Cerebellar nuclear complex (tissue), 1 donor: Measurements from ENCODE around the gene EXOC3.

Experiments
- DNase-seq, 2 experiments: peaks; one replicate each; lab custom pipeline; 2025; lab: John Stamatoyannopoulos, UW

Gene EXOC3

DNA sequence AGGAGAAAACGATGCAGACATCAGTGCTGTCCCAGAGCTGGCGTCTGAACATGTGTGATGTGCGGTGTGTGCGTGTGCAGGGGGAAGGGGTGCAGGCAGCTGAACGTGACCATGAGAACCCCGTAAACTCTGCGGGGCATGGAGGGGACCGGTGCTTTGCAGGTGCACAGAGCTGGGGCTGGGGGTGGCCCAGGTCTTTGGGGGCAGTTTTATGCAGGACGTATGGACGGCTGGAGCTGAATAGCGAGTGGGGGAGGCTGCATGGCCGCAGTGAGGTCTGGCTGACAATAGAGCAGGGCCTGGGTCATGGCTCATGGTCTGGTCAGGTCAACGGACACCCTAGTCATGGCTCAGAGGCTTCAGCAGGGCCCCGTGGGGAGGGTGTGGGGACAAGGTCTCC, 3.3 kb upstream of the EXOC3 start:
- DNase-seq = no peak

DNA sequence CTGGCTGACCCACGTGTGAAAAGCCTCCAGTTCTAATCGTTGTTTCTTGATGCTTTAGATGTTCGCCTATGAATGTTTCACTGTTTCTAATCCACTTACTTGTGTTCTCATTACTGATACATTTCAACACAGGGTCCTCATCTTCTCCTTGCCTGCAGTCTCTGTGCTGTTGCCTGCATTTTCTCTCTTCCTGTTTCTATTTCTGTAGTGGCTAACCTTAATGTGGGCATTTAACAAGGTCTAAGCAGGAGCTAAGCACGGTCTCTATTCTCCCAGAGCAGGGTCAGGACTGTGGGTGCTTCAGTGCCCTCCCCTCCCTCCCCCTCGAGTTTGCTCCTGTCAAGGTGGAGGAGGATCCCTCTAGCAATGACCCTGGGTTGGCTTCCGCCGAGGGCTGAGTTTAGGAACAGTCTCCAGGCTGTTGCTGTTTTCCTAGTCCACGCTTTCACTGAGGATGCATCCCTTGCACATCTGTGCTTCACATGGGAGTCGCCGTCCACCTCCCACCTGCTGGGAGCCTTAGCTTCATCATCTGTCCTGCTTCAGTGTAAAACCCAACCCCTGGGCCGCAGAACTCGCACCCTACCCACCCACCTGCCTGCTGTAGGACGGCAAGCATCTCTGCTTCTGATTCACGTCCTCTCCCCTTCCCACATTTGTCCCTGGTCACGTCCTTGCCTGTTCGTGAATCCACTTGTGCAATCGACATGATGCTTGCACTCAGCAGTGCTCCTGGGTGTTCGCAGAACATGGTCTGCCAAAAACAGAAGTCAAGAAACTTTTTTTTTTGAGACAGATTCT, 2.4 kb upstream of the EXOC3 start:
- DNase-seq = no peak

DNA sequence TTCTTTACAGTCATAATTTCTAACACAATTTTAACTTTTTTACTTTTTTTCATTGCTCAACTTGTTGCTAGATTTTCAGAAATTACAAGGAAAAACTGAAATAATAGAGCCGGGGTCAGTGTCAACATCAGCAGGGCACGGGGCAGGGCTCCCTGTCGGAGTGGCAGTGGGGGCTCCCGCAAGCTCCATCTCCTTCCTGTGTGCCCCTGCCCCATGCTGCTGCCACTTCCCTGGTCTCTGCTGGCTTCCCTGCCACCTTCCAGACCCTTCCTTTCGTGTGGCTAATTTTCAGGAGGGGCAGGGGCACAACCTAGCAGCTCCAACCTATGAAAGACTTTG, 1.0 kb upstream of the EXOC3 start:
- no peak for DNase-seq

DNA sequence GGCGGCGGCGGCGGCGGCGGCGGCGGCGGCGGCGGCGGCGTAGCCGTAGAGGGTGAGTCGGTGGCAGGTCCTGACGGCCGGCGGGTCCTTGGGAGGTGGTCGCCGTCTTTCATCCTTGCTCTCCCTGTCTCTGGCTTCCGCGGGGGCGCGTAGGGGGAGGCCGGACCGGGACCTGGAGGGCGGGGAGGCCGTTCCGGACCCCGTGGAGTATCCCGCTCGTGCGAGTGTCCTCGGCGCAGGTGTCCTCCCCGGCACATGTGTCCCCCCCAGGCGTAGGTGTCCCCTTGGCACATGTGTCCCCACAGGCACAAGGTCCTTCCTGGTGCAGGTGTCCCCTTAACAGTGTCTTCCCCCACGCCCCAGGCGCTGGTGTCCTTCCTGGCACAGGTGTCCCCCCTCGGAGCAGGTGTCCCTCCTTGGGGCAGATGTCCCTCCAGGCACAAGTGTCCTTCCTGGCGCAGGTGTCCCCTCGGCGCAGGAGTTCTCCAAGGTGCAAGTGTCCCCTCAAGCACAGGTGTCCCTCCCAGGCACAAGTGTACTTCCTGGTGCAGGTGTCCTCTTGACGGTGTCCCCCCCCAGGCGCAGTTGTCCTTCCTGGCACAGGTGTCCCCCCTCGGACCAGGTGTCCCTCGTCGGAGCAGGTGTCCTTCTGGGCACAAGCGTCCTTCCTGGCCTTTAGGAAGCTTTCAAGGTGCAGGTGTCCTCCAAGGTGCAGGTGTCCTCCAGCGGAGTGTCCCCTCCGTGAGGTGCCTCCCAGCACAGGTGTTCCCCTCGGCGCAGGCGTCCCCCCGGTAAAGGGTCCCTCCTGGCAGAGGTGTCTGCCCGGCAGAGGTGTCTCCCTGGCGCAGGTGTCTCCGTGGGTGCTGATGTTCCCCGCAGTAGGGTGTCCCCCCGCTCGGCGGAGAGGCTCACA, 519 bp downstream of the EXOC3 start:
- no peak for DNase-seq

DNA sequence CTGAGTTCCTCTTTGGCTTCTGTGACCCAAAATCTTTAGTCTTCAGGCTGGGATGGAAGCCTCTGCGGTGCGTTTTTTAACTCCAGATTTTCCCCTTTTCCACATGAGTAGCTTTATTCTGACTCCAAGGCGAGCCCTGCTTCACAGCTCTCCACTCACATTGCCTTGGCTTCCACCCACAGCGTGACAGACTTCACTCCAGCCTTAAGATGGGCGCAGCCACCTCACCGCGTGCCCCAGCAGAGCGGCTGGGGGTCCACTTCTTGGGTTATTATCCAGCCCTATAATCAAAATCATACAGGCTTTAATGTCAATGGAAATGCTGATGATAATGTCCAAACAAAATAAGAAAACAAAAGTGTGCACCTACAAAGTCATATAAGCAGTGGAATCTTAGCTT, 1.2 kb downstream of the EXOC3 start:
- no peak for DNase-seq

DNA sequence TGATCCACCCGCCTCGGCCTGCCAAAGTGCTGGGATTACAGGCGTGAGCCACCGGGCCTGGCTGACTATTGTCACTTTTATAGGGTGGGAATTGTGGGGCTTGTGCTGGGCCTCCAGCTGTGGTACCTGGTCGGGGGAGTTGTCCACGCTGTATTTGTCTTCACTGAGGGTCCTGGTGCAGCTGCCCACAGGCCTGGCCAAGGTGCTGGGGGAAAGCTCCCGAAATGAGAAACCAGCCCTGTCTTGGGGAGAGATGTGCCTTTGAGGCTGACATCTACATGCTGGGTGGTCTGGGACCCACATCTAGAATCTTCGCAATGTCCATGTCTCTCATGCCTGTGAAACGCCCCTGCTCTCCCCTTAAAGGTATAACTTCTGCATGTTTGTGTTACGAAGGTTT, 2.6 kb downstream of the EXOC3 start:
- no peak for DNase-seq

DNA sequence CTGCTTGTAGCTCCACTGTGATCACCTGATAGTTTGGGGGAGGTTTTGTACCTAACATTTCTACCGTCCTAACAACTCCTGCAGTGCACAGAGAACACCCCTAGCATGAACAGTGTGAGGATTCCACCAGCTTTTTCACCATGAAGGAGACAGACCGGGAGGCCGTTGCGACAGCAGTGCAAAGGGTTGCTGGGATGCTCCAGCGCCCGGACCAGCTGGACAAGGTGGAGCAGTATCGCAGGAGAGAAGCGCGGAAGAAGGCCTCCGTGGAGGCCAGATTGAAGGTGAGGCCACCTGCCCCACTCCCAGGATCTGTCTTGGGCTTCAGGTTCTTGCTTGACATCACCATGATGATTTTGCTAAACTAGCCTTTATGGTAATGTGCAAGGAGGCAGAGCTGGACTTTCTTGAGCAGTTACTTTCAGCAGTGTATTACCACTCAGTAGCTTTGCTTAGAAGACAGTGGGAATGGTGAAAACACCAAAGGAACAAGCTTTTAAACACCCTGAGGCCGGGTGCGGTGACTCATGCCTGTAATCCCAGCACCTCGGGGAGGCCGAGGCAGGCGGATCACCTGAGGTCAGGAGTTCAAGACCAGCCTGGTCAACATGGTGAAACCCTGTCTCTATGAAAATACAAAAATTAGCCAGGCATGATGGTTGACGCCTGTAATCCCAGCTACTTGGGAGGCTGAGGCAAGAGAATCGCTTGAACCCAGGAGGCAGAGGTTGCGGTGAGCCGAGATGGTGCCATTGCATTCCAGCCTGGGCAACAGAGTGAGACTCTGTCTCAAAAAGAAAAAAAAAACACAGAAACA, 3.3 kb downstream of the EXOC3 start:
- DNase-seq = no peak

DNA sequence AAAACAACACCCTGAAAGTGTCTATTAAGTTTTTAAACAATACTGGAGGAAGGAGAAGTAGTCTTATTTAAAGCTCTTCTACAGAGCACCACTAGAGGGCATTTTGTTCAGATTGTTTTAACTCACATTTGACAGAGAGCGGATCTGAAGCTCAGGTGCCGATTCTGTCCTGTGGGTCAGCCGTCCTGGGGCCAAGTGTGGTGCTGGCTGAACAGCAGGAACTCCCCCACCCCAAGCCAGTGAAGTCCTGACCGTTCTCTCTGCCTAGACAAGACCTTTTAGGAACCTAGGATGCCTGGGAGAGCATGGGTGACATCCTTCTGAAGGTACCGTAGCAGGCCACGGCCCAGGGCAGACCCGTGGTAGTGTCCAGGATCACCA, 3.9 kb downstream of the EXOC3 start:
- no peak for DNase-seq

DNA sequence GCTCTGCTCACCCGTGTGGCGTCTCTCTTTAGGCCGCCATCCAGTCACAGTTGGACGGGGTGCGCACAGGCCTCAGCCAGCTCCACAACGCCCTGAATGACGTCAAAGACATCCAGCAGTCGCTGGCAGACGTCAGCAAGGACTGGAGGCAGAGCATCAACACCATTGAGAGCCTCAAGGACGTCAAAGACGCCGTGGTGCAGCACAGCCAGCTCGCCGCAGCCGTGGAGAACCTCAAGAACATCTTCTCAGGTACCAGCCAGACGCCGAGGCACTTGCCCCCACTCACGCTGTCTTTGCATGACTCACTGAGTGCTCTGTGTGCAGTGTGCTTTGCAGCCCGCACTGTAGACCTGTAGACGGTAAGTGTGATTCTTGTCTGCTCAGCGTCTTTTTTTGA, 4.5 kb downstream of the EXOC3 start:
- DNase-seq = no peak

DNA sequence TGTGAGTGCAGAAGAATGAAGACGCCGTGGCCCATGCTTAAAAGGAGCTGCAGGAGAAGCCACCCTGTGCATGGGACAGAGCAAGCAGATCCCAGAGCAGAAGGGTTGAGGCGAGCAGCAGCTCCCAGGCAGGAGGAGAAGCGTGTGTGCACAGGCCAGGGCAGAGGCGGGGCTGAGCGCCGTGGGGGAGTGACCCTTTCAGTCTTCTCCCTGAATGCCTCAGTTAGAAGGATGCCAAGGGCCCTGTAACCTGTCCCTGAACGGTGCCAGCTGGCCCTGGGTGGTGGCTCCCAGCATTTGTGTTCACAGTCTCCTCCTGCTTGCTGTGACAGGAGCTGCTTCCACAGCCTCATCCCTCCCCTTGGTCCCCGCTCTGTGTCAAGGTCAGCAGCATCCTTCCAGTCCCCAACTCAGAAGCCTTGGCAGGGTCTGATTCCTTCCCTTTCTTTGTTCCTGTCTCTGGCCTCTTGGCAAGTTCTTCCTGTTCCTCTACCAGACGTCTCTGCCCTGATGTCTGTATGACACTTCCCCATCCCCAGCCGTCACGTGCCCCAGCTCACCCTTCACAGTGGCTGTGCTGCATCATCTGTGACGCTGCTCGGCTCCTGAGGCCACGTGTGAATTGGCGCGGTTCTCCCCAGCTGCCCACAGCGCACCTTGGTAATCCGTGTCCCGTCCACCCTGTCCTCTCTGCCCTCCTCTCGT, 5.2 kb downstream of the EXOC3 start:
- DNase-seq = no peak

DNA sequence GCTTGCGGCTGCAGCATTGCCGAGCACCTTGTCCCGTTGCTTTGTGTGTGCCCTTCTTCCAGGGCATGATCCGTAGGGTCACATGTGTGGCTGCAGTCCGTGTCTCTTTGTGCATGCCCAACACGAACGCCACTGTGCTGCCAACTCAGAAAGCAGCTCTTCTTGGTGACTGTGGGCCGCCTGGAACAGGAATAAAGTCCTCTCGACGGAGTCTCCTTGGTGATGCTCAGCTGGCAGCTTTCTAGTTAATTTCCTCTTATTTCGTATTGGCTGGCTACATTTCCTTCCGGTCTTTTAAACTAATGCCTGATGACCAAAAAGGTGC, 5.8 kb downstream of the EXOC3 start:
- no peak for DNase-seq

DNA sequence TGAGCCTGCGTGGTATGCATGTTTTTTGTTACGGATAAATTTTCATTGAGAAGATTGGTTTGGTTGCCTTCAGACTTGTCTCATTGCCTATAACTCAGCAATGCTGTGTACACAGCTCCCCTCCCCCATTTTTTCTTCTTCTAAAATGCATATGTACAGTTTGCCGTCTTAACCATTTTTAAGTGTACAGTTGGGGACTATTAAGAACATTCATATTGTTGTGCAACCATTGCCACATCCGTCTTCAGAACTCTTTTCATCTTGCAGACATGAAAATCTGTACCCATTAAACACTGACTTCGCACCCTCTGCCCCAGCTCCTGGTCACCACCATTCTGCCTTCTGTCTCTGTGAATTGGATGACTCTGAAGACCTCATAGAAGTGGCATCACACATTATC, 6.2 kb downstream of the EXOC3 start:
- no peak for DNase-seq

DNA sequence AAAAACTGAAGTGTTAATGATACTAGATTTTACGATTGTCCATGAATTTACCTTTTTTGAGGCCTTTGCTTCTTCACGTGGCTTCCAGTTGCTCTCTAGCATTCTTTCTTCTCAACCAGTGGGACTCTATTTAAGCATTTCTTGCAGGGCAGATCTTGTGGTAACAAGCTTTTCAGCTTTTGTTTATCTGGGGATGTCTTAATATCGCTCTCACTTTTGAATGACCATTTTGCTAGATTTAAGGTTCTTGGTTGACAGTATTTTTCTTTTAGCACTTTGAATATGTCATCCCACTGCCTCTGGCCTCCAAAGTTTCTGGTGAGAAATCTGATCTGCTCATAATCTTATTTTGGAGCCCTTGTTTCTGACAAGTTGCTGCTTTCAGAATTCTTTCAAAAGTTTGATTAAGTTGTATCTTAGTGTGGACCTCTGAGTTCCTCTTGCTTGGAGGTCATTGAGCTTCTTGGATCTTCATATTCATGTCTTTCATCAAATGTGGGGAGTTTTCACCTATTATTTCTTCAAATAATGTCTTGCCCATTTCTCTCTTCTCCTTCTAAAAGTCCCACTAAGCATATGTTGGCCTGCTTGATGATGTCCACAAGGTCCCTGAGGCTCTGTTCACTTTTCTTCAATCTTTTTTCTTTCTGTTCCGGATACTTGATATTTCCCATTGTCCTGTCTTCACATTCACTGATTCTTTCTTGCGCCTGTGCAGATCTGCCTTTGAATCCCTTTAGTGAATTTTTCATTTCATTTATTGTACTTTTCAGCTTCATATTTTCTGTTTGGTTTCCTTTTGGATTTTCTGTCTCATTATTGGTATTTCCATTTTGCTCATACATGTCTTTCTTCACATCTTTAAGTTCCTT, 8.8 kb downstream of the EXOC3 start:
- DNase-seq = no peak

DNA sequence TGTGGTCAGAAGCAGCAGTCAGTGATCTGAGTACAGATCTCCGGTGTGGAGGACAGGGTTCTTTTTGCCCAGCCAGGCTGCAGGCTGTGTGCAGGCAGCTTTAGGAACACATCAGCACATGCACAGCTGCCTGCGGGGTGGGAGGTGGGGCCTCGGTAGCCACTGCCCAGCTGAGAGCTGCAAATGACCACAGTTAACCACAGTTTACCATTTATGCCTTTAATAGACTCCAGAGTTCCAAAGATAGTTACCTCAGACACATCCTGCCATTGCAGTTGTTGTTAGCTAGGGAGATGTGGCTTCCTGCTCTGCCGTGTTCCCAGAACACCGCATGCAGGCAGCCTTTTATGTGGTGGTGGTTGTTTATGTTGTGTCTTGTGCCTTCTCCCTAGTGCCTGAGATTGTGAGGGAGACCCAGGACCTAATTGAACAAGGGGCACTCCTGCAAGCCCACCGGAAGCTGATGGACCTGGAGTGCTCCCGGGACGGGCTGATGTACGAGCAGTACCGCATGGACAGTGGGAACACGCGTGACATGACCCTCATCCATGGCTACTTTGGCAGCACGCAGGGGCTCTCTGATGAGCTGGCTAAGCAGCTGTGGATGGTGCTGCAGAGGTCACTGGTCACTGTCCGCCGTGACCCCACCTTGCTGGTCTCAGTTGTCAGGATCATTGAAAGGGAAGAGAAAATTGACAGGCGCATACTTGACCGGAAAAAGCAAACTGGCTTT, 10.2 kb downstream of the EXOC3 start:
- no peak for DNase-seq

DNA sequence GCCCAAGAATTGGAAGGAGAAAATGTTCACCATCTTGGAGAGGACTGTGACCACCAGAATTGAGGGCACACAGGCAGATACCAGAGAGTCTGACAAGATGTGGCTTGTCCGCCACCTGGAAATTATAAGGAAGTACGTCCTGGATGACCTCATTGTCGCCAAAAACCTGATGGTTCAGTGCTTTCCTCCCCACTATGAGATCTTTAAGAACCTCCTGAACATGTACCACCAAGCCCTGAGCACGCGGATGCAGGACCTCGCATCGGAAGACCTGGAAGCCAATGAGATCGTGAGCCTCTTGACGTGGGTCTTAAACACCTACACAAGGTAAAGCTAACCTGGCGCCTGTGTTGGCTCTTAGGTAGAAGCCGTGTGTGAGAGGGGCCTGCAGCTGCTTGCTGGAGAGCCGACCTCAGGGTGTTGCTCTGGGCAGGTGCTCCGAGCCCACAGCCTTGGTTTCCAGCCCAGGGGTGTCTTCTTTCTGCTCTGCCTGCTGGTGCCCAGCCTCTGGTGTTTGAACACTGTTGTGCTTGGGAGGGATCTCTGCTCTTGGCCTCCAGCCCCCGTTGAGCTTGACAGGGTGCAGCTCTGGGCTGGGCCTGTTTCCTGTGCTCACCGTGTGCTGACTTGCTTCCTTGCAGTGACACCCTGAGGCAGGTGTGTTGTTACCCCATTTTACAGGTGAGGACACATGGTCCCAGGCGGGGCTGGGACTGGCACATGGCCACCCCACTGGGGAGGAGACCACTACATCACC, 10.9 kb downstream of the EXOC3 start:
- DNase-seq = no peak

DNA sequence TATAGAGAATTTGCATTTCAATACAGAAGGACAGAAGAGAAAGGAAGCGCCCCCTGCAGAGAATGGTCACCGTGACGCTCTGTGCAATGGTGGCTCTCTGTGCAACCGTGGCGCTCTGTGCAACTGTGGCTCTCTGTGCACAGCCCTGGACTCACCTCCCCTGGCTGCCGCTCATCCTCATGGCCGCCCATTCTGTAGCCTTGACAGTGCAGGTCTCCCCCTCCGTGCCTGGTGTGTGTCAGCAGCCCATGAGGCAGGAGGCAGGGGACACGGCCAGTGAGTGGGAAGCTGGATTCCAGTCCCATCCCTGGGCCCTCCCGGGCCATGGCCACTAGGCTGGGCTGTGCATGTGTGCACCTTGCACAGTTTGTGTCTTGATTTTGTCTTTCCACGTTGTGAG, 12.0 kb downstream of the EXOC3 start:
- DNase-seq = no peak

DNA sequence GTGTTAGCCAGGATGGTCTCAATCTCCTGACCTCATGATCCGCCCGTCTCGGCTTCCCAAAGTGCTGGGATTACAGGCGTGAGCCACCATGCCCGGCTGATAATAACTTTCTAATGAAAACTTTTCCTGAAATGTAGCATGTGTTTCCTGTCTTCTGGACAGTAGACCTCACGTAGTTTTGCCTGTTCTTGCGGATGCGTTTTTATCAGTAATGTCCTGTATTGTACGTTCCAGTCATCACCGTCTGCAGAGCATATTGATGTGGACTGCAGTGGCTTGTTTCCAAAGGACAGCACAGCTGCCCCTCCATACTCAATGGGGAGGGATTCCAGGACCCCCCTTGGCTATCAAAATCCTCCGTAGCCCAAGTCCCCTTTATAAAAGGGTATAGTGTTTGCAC, 12.8 kb downstream of the EXOC3 start:
- no peak for DNase-seq

DNA sequence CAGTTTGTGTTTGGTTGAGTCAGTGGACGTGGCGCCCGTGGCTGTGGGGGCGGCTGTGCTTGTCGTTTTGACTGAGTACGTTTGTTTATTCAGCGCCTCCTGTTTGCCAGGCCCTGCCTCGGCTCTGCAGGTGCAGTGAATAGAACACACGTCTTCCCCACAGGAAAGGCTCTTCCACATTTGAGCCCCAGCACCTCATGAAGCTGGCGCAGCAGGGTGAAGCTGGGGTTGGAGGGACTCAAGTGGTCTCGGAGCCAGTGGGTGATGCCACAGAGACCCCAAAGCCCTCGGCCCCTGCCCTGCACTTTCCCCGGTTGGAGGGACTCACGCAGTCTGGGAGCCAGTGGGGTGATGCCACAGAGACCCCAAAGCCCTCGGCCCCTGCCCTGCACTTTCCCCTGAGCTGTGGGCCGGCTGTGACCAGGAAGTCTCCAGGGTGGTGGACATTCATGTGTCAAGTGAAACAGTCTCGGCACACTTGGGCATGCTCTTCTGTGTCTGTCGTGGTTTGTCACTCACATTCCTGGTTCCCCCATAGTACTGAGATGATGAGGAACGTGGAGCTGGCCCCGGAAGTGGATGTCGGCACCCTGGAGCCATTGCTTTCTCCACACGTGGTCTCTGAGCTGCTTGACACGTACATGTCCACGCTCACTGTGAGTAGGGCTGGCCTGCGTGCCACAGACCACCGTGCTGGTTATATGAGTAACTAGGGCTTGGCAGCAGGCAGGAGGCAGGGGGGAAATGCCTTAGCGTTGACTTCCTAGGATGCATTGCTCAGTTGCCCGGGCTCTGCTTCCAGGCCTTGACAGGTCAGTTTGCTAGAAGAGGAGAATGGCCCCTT, 13.6 kb downstream of the EXOC3 start:
- no peak for DNase-seq
